ENCODE data around the gene CLCNKB.

The CLCNKB gene

DNA sequence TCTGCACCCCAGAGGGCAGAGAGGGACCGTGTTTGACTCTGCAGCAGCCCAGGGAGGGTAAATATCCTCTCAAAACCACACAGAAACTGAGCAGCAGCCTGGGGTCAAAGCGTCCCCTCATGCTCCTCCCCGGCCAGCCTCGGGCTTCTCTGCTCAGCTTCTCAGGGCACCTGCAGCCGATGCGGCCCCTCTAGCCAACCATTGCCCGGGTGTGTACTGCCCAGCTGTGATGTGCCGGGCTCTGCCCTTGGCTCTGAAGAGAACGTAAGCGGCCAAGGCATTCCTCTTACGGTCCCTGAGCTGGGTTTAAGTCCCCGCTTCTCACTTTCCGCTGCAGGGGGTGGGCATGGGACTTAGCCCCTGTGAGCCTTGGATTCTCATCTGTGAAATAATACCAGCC, 24.4 kb downstream of the CLCNKB start:
- no peak overlapping the region for H3K4me3 ChIP-seq (ENCODE audit: low read length)
- TF ChIP-seq ZNF274 (IDR thresholded peaks at IDR 0.05; ENCODE audit: low read depth, low read length): no peak

- no peak for TF ChIP-seq ZNF274 (IDR thresholded peaks at IDR 0.05; ENCODE audit: low read depth, low read length)
- no peak overlapping the region for H3K4me3 ChIP-seq (ENCODE audit: low read length)
Measured at GRCh38 chr1:16068356-16069270, 25.0 kb downstream of the CLCNKB start.

DNA sequence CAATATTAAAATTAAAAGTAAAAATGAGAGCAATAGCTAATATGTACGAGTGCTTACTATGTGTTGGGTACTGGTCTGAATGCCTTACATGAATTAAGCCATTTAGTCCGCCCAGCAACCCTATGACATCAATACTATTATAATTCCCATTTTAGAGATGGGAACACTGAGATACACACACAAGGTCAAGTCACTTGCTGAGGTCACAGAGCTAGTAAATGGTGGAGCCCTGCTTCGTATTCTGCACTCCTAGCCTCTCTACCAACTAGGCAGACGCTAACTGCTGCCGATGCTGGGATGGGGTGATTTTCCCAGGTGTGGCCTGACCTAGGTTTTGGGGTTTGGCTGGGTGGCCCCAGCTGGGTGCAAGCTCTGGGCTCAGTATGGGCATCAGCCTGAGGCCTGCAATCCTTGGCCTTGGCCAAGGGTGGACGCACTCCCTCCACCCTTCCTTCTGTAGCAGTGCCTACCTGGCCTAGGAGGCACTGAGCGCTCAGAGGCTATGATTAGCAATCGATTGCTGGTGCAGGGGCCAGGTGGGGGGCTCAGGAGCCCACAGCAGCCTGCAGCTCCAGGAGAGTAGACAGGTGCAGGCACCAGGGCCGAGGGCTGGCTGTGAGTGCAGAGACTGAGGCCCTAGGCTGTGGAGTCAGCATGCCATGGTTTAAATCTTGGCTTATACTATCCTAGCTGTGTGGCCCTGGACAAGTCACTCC, 27.2 kb downstream of the CLCNKB start:
- no peak for TF ChIP-seq ZNF274 (IDR thresholded peaks at IDR 0.05; ENCODE audit: low read depth, low read length)
- no peak overlapping the region for H3K4me3 ChIP-seq (ENCODE audit: low read length)

GRCh38 chr1:16071614-16072013, 28.0 kb downstream of the CLCNKB start:
- no peak overlapping the region for H3K4me3 ChIP-seq (ENCODE audit: low read length)

DNA sequence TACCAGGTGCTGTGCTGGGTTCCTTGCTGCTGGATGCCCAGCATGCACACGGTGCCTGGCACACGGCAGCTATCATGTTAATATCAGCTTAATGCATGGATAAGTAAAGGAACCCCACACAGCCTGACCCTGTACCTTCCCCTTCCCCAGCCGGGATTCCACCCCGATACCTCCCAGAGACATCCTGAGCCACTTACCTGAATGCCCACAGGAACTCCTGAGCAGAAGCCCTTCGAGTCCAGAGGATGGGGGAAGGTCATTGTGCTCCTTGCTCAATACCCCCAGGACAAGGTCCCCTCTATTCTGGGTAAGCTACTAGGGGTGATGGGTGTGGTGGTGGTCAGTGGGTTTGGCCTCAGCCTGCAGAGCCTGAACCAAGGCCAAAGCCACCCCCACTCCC, 28.5 kb downstream of the CLCNKB start:
- TF ChIP-seq ZNF274 (IDR thresholded peaks at IDR 0.05; ENCODE audit: low read depth, low read length): no peak
- no peak overlapping the region for H3K4me3 ChIP-seq (ENCODE audit: low read length)

More at GRCh38 chr1:16071614-16072013, 28.0 kb downstream of the CLCNKB start:
- TF ChIP-seq ZNF274 (IDR thresholded peaks at IDR 0.05; ENCODE audit: low read depth, low read length): no peak

GRCh38 chr1:16072616-16073484, 29.3 kb downstream of the CLCNKB start:
- no peak for TF ChIP-seq ZNF274 (IDR thresholded peaks at IDR 0.05; ENCODE audit: low read depth, low read length)
- no peak overlapping the region for H3K4me3 ChIP-seq (ENCODE audit: low read length)

- no peak within 1 kb of the TSS for H3K4me3 ChIP-seq (ENCODE audit: low read length)
- no peak for TF ChIP-seq ZNF274 (IDR thresholded peaks at IDR 0.05; ENCODE audit: low read depth, low read length)
Measured at GRCh38 chr1:16073490-16074119, 30.0 kb downstream of the CLCNKB start, which contains the start of gene FAM131C. Gene FAM131C, minus strand, starts transcription at chr1:16073651. Its CDS starts 209 bp downstream, at chr1:16073442.

- H3K4me3 ChIP-seq (ENCODE audit: low read length): no peak overlapping the region
- TF ChIP-seq ZNF274 (IDR thresholded peaks at IDR 0.05; ENCODE audit: low read depth, low read length): no peak
Measured at GRCh38 chr1:16074217-16074616, 30.6 kb downstream of the CLCNKB start.

DNA sequence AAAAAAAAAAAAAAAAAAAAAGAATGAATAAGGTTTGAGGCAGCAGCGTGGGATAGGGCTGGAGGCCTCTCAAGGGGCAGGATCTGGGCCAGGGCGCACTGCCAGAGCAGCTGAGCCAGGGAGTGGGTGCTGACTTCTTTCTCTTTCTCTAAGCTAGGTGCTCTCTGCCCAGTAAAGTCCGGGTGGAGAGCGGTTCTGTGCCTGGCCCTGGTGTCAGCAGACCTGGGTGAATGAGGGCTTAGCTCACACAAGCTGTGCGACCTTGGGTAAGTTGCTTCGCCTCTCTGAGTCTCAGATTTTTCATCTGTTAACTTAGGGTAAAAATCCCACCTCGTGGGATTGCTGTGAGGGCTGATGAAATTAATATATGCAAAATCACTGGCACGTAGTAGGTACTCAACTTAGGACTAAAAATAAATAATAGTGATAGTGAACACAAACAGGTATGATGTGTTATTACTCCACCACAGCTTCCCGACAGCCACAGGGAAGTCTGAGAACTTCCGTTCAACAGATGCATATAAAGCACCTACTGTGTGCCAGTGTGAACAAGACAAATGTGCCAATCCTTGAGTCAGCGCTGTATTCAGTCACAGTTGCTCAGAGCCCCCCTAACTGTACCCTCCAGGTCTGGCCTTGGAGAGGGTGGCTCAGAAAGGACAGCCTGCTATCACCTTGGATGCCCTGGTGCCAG, 31.9 kb downstream of the CLCNKB start:
- no peak for TF ChIP-seq ZNF274 (IDR thresholded peaks at IDR 0.05; ENCODE audit: low read depth, low read length)
- no peak overlapping the region for H3K4me3 ChIP-seq (ENCODE audit: low read length)

GRCh38 chr1:16076031-16076864, 32.7 kb downstream of the CLCNKB start:
- H3K4me3 ChIP-seq (ENCODE audit: low read length): no peak overlapping the region
- no peak for TF ChIP-seq ZNF274 (IDR thresholded peaks at IDR 0.05; ENCODE audit: low read depth, low read length)

- TF ChIP-seq ZNF274 (IDR thresholded peaks at IDR 0.05; ENCODE audit: low read depth, low read length): no peak
Measured at GRCh38 chr1:16076865-16077238, 33.3 kb downstream of the CLCNKB start.

More at GRCh38 chr1:16076865-16077238, 33.3 kb downstream of the CLCNKB start:
- no peak overlapping the region for H3K4me3 ChIP-seq (ENCODE audit: low read length)
